ENCODE data around the gene UGT1A10.

The UGT1A10 gene

GRCh38 chr2:233602076-233602475, 34.2 kb upstream of the UGT1A10 start:
- H3K36me3 ChIP-seq (ENCODE audit: control insufficient read depth, low read length) = no peaks in the 10 kb centered on the region
- H4K20me1 ChIP-seq (ENCODE audit: control insufficient read depth, insufficient read depth, low read depth, low read length) = no peaks in the 10 kb centered on the region
- H3F3A ChIP-seq (ENCODE audit: control insufficient read depth, insufficient read depth) = no peaks in the 10 kb centered on the region
- peaks cover 4% of the 10 kb centered on the region; the same call in 1 of the 2 replicates for H3K9me3 ChIP-seq (ENCODE audit: control insufficient read depth, insufficient read depth, low read length)
- H3K4me1 ChIP-seq (ENCODE audit: control insufficient read depth, low read length) = no peaks in the 10 kb centered on the region
- H3K4me2 ChIP-seq (ENCODE audit: low read length) = no peak overlapping the region
- TF ChIP-seq EZH2phosphoT487 (IDR thresholded peaks at IDR 0.05; ENCODE audit: borderline replicate concordance, low read length) = no peak
- no peak overlapping the region for H3K27ac ChIP-seq (ENCODE audit: low read depth, low read length)
- H3K9me2 ChIP-seq (replicated peaks; ENCODE audit: control insufficient read depth, low read length) = no peaks in the 10 kb centered on the region
- H3K79me2 ChIP-seq (ENCODE audit: control insufficient read depth, low read length) = no peaks in the 10 kb centered on the region
- no peak overlapping the region for H3K4me3 ChIP-seq (ENCODE audit: low read length)
- H3K27me3 ChIP-seq (ENCODE audit: control insufficient read depth, low read length) = no peaks in the 10 kb centered on the region

GRCh38 chr2:233603520-233603919, 32.7 kb upstream of the UGT1A10 start:
- no peaks in the 10 kb centered on the region for H3K4me1 ChIP-seq (ENCODE audit: control insufficient read depth, low read length)
- no peaks in the 10 kb centered on the region for H4K20me1 ChIP-seq (ENCODE audit: control insufficient read depth, insufficient read depth, low read depth, low read length)
- H3F3A ChIP-seq (ENCODE audit: control insufficient read depth, insufficient read depth) = no peaks in the 10 kb centered on the region
- H3K4me2 ChIP-seq (ENCODE audit: low read length) = no peak overlapping the region
- no peak for TF ChIP-seq EZH2phosphoT487 (IDR thresholded peaks at IDR 0.05; ENCODE audit: borderline replicate concordance, low read length)
- H3K4me3 ChIP-seq (ENCODE audit: low read length) = no peak overlapping the region
- no peak overlapping the region for H3K27ac ChIP-seq (ENCODE audit: low read depth, low read length)
- H3K27me3 ChIP-seq (ENCODE audit: control insufficient read depth, low read length) = no peaks in the 10 kb centered on the region
- H3K79me2 ChIP-seq (ENCODE audit: control insufficient read depth, low read length) = no peaks in the 10 kb centered on the region
- peaks cover 4% of the 10 kb centered on the region; the same call in 1 of the 2 replicates for H3K9me3 ChIP-seq (ENCODE audit: control insufficient read depth, insufficient read depth, low read length)
- H3K36me3 ChIP-seq (ENCODE audit: control insufficient read depth, low read length) = no peaks in the 10 kb centered on the region
- no peaks in the 10 kb centered on the region for H3K9me2 ChIP-seq (replicated peaks; ENCODE audit: control insufficient read depth, low read length)

DNA sequence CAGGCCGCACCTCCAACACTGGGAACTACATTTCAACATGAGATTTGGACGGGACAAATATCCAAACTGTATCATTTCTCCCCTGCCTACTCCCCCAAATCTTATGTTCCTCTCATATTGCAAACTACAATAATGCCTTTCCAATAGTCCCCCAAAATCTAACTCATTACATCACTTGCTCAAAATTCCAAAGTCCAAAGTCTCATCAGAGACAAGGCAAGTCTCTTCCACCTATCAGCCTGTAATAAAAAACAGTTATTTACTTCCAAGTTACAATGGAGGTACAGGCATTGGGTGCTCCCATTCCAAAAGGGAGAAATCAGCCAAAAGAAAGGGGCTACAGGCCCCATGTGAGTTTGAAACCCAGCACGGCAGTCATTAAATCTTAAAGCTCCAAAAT, 31.4 kb upstream of the UGT1A10 start:
- TF ChIP-seq CTCF (IDR thresholded peaks at IDR 0.05; ENCODE audit: low read depth, low read length, poor library complexity, severe bottlenecking) = no peak
- no peak for TF ChIP-seq EZH2phosphoT487 (IDR thresholded peaks at IDR 0.05; ENCODE audit: borderline replicate concordance, low read length)
- no peaks in the 10 kb centered on the region for H3K79me2 ChIP-seq (ENCODE audit: control insufficient read depth, low read length)
- H3K4me3 ChIP-seq (ENCODE audit: low read length) = no peak overlapping the region
- peaks cover 4% of the 10 kb centered on the region; the same call in 1 of the 2 replicates for H3K9me3 ChIP-seq (ENCODE audit: control insufficient read depth, insufficient read depth, low read length)
- no peak overlapping the region for H3K4me2 ChIP-seq (ENCODE audit: low read length)
- no peaks in the 10 kb centered on the region for H3K27me3 ChIP-seq (ENCODE audit: control insufficient read depth, low read length)
- H3K27ac ChIP-seq (ENCODE audit: low read depth, low read length) = no peak overlapping the region
- H3K4me1 ChIP-seq (ENCODE audit: control insufficient read depth, low read length) = no peaks in the 10 kb centered on the region
- no peaks in the 10 kb centered on the region for H4K20me1 ChIP-seq (ENCODE audit: control insufficient read depth, insufficient read depth, low read depth, low read length)
- no peaks in the 10 kb centered on the region for H3K36me3 ChIP-seq (ENCODE audit: control insufficient read depth, low read length)
- H3K9me2 ChIP-seq (replicated peaks; ENCODE audit: control insufficient read depth, low read length) = no peaks in the 10 kb centered on the region
- H3F3A ChIP-seq (ENCODE audit: control insufficient read depth, insufficient read depth) = no peaks in the 10 kb centered on the region

- H3K79me2 ChIP-seq (ENCODE audit: control insufficient read depth, low read length) = no peaks in the 10 kb centered on the region
- TF ChIP-seq EZH2phosphoT487 (IDR thresholded peaks at IDR 0.05; ENCODE audit: borderline replicate concordance, low read length) (no peak), CTCF (IDR thresholded peaks at IDR 0.05; ENCODE audit: low read depth, low read length, poor library complexity, severe bottlenecking) (no peak)
- no peak overlapping the region for H3K4me2 ChIP-seq (ENCODE audit: low read length)
- no peak overlapping the region for H3K4me3 ChIP-seq (ENCODE audit: low read length)
- H3K27me3 ChIP-seq (ENCODE audit: control insufficient read depth, low read length) = no peaks in the 10 kb centered on the region
- H3K36me3 ChIP-seq (ENCODE audit: control insufficient read depth, low read length) = no peaks in the 10 kb centered on the region
- H3K9me3 ChIP-seq (ENCODE audit: control insufficient read depth, insufficient read depth, low read length) = peaks cover 4% of the 10 kb centered on the region; the same call in 1 of the 2 replicates
- H3K27ac ChIP-seq (ENCODE audit: low read depth, low read length) = no peak overlapping the region
- H3K9me2 ChIP-seq (replicated peaks; ENCODE audit: control insufficient read depth, low read length) = no peaks in the 10 kb centered on the region
- no peaks in the 10 kb centered on the region for H4K20me1 ChIP-seq (ENCODE audit: control insufficient read depth, insufficient read depth, low read depth, low read length)
- no peaks in the 10 kb centered on the region for H3F3A ChIP-seq (ENCODE audit: control insufficient read depth, insufficient read depth)
- H3K4me1 ChIP-seq (ENCODE audit: control insufficient read depth, low read length) = no peaks in the 10 kb centered on the region
Measured at GRCh38 chr2:233605680-233606079, 30.6 kb upstream of the UGT1A10 start.

Data from DOHH2 (cell line).